ENCODE measurements around the gene NRXN3. TPM values are rescaled to one million over a fixed set of nuclear protein-coding genes. Genes with fewer than 3 reads are reported as not detected.

The NRXN3 gene
- total RNA-seq, 6 experiments from 2014 or later: 0.07 to 0.28 (median 0.11) TPM; not detected in 2

DNA sequence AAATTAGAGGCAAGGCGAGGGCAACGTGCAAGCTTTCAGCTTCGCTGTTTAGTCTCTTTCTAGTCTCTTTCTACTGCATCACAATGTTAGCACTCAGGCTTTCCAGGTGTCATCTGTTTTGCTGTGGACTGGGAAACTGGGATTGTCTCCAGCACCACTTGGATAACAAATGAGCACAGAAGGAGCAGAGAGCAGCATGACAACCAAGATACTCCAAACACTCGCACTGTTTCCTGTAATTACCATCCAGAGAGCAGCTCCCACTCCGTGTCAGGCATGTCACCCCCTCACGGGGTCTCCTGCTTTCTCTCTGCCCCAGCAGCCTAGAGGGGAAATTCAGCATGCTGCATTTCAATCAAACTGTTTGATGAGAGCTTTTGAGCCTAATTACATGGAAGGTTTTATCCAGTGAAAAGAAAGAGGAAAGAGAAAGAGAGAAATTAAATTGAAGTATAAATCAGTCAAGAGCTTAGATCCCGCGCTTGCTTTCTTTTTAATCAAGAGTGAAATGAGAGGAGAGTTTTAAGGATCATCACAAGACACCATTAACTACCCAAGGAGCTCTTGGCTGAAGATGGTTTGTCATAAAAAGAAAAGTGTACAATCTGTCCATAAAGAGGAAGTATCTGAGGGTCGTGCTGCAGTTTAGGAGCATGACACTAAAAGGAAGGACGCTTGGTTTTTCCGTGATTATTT is 1123.5 kb downstream of the NRXN3 start:
- H3K27ac Mint-ChIP-seq: no peak overlapping the region
- H3K36me3 Mint-ChIP-seq (ENCODE audit: low read depth): no peaks in the 10 kb centered on the region
- no peak for DNase-seq
- H3K27me3 Mint-ChIP-seq (ENCODE audit: insufficient read depth): no peaks in the 10 kb centered on the region
- no peak overlapping the region for H3K4me3 Mint-ChIP-seq
- TF ChIP-seq, protein P1, sequence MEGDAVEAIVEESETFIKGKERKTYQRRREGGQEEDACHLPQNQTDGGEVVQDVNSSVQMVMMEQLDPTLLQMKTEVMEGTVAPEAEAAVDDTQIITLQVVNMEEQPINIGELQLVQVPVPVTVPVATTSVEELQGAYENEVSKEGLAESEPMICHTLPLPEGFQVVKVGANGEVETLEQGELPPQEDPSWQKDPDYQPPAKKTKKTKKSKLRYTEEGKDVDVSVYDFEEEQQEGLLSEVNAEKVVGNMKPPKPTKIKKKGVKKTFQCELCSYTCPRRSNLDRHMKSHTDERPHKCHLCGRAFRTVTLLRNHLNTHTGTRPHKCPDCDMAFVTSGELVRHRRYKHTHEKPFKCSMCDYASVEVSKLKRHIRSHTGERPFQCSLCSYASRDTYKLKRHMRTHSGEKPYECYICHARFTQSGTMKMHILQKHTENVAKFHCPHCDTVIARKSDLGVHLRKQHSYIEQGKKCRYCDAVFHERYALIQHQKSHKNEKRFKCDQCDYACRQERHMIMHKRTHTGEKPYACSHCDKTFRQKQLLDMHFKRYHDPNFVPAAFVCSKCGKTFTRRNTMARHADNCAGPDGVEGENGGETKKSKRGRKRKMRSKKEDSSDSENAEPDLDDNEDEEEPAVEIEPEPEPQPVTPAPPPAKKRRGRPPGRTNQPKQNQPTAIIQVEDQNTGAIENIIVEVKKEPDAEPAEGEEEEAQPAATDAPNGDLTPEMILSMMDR (IDR thresholded peaks at IDR 0.05): no peak
- no peaks in the 10 kb centered on the region for H3K4me1 Mint-ChIP-seq (ENCODE audit: low read depth)
- H3K9me3 Mint-ChIP-seq: no peaks in the 10 kb centered on the region; the same call in 1 of the 2 replicates

DNA sequence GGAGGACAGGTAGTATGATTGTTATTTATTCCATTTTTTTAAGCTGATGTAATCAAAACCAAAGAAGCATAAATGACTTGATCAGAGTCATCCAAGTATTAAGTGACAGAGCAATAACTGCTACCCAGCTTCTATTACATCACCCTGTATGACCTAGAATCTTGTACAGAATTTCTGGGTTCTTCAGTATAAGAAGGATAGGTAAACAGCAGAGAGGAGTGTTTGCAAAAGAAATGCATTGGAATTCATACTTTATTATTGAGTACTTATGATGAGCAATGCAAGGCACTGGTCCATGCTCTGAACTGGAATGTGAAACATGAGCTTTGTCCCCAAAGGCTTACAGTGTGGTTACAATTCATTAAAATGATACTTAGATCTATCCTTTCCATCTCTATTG is 1124.3 kb downstream of the NRXN3 start:
- H3K27me3 Mint-ChIP-seq (ENCODE audit: insufficient read depth): no peaks in the 10 kb centered on the region
- DNase-seq: no peak
- H3K27ac Mint-ChIP-seq: no peak overlapping the region
- H3K4me3 Mint-ChIP-seq: no peak overlapping the region
- no peaks in the 10 kb centered on the region; the same call in 1 of the 2 replicates for H3K9me3 Mint-ChIP-seq
- H3K36me3 Mint-ChIP-seq (ENCODE audit: low read depth): no peaks in the 10 kb centered on the region
- no peaks in the 10 kb centered on the region for H3K4me1 Mint-ChIP-seq (ENCODE audit: low read depth)
- TF ChIP-seq, protein P1 (IDR thresholded peaks at IDR 0.05): no peak

DNA sequence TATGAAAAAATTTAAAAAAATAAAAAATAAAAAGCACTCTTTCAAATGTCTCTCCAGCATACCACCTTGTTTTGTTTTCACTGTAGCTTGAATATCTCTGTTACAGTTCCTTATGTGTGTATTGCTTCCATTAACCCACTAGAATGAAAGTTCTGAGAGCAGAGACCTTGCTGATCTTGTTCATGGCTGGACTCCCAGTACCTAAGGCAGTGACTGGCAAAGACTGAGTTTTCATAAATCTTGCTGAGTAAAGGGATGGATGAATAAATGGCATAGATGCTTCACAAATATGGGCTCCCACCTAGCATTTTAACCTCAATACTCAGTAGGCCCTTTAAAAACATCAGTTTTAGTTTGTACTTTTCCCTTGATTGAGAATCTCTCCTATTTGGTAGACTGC is 1125.2 kb downstream of the NRXN3 start:
- no peaks in the 10 kb centered on the region for H3K36me3 Mint-ChIP-seq (ENCODE audit: low read depth)
- no peaks in the 10 kb centered on the region for H3K4me1 Mint-ChIP-seq (ENCODE audit: low read depth)
- H3K4me3 Mint-ChIP-seq: no peak overlapping the region
- TF ChIP-seq, protein P1 (IDR thresholded peaks at IDR 0.05): no peak
- H3K9me3 Mint-ChIP-seq: no peaks in the 10 kb centered on the region
- no peaks in the 10 kb centered on the region for H3K27me3 Mint-ChIP-seq (ENCODE audit: insufficient read depth)
- H3K27ac Mint-ChIP-seq: no peak overlapping the region
- DNase-seq: no peak

DNA sequence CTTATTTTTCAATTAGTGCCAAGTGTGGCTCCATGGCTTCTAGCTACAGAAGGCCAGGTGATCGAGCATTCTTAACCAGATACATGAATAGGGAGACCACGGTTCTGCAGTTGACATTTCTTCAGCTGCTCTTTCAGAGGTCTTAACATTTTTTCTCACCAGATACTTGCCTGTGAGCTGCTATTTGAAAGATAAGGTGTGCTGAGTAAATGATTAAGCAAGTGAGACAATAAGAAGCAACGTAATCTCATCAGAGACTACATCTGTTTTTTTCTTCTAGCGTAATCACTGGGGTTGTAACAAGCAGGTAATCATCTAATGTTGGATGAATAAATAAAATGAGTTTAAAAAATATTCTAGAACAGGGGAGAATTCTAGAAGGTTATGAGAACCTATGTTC is 1128.2 kb downstream of the NRXN3 start:
- DNase-seq: no peak

GRCh38 chr14:79299162-79299561 is 1129.0 kb downstream of the NRXN3 start:
- TF ChIP-seq, protein P1 (IDR thresholded peaks at IDR 0.05): no peak
- no peak for DNase-seq
- no peaks in the 10 kb centered on the region for H3K27me3 Mint-ChIP-seq (ENCODE audit: insufficient read depth)
- H3K36me3 Mint-ChIP-seq (ENCODE audit: low read depth): no peaks in the 10 kb centered on the region
- no peak overlapping the region for H3K27ac Mint-ChIP-seq
- no peaks in the 10 kb centered on the region; the same call in 1 of the 2 replicates for H3K9me3 Mint-ChIP-seq
- H3K4me1 Mint-ChIP-seq (ENCODE audit: low read depth): no peaks in the 10 kb centered on the region
- no peak overlapping the region for H3K4me3 Mint-ChIP-seq

More for the DNA sequence above, 1128.2 kb downstream of the NRXN3 start:
- no peaks in the 10 kb centered on the region for H3K36me3 Mint-ChIP-seq (ENCODE audit: low read depth)
- no peaks in the 10 kb centered on the region for H3K4me1 Mint-ChIP-seq (ENCODE audit: low read depth)
- no peak overlapping the region for H3K4me3 Mint-ChIP-seq
- H3K27ac Mint-ChIP-seq: no peak overlapping the region
- TF ChIP-seq, protein P1 (IDR thresholded peaks at IDR 0.05): no peak
- H3K27me3 Mint-ChIP-seq (ENCODE audit: insufficient read depth): no peaks in the 10 kb centered on the region
- H3K9me3 Mint-ChIP-seq: no peaks in the 10 kb centered on the region; the same call in 1 of the 2 replicates
